ENCODE measurements around the gene PIK3R6. TPM values are rescaled to one million over a fixed set of nuclear protein-coding genes. Genes with fewer than 3 reads are reported as not detected.

PIK3R6 gene
- total RNA-seq, 1 experiment from 2014 or later: not detected

GRCh38 chr17:8782176-8782575, 85.3 kb downstream of the PIK3R6 start:
- ChIA-PET CTCF (no interaction called here), POLR2A (no interaction called here)
- Histone ChIP-seq H3K4me1 (no peaks in the 10 kb centered on the region), H3K36me3 (ENCODE audit: control insufficient read depth, insufficient read depth, low read length) (no peaks in the 10 kb centered on the region), H3K27me3 (replicated peaks; ENCODE audit: control insufficient read depth, insufficient read depth, low read length) (no peaks in the 10 kb centered on the region), H3K9me3 (no peaks in the 10 kb centered on the region), H3K4me3 (ENCODE audit: low read depth, low read length) (no peak overlapping the region)
- H3K4me3 Mint-ChIP-seq (ENCODE audit: unreplicated experiment): no peak overlapping the region
- H3K9me3 Mint-ChIP-seq (ENCODE audit: unreplicated experiment): no peaks in the 10 kb centered on the region
- H3K27ac Mint-ChIP-seq (ENCODE audit: unreplicated experiment): no peak overlapping the region
- no peaks in the 10 kb centered on the region for H3K36me3 Mint-ChIP-seq (ENCODE audit: insufficient read depth, unreplicated experiment)
- DNase-seq: no peak
- TF ChIP-seq CTCF (IDR thresholded peaks at IDR 0.05; ENCODE audit: insufficient read depth in 1 of 2, low read depth in 1 of 2, low read length in 1 of 2, severe bottlenecking in 1 of 2, unreplicated experiment in 1 of 2): no peak
- H3K27me3 Mint-ChIP-seq (ENCODE audit: insufficient read depth, unreplicated experiment): no peaks in the 10 kb centered on the region
- no peaks in the 10 kb centered on the region for H3K4me1 Mint-ChIP-seq (ENCODE audit: low read depth, unreplicated experiment)
- no TSS peak for BruUV-seq (replicated peaks)
- intact Hi-C loops (cut with micrococcal nuclease; ENCODE audit: unreplicated experiment): no loop called here

GRCh38 chr17:8781776-8782175, 85.7 kb downstream of the PIK3R6 start:
- ChIA-PET POLR2A (no interaction called here), CTCF (no interaction called here)
- no peak for TF ChIP-seq CTCF (IDR thresholded peaks at IDR 0.05; ENCODE audit: insufficient read depth in 1 of 2, low read depth in 1 of 2, low read length in 1 of 2, severe bottlenecking in 1 of 2, unreplicated experiment in 1 of 2)
- H3K27me3 Mint-ChIP-seq (ENCODE audit: insufficient read depth, unreplicated experiment): no peaks in the 10 kb centered on the region
- intact Hi-C loops (cut with micrococcal nuclease; ENCODE audit: unreplicated experiment): no loop called here
- H3K9me3 ChIP-seq: no peaks in the 10 kb centered on the region
- H3K27ac Mint-ChIP-seq (ENCODE audit: unreplicated experiment): no peak overlapping the region
- no peak for DNase-seq
- no peaks in the 10 kb centered on the region for H3K9me3 Mint-ChIP-seq (ENCODE audit: unreplicated experiment)
- no peak overlapping the region for H3K4me3 ChIP-seq (ENCODE audit: low read depth, low read length)
- H3K4me1 ChIP-seq: no peaks in the 10 kb centered on the region
- BruUV-seq (replicated peaks): no TSS peak
- no peaks in the 10 kb centered on the region for H3K4me1 Mint-ChIP-seq (ENCODE audit: low read depth, unreplicated experiment)
- H3K36me3 Mint-ChIP-seq (ENCODE audit: insufficient read depth, unreplicated experiment): no peaks in the 10 kb centered on the region
- no peaks in the 10 kb centered on the region for H3K27me3 ChIP-seq (replicated peaks; ENCODE audit: control insufficient read depth, insufficient read depth, low read length)
- H3K4me3 Mint-ChIP-seq (ENCODE audit: unreplicated experiment): no peak overlapping the region
- H3K36me3 ChIP-seq (ENCODE audit: control insufficient read depth, insufficient read depth, low read length): no peaks in the 10 kb centered on the region

GRCh38 chr17:8776881-8777280, 90.6 kb downstream of the PIK3R6 start:
- intact Hi-C loops (cut with micrococcal nuclease; ENCODE audit: unreplicated experiment): no loop called here
- POLR2A ChIA-PET: no interaction called here
- Histone ChIP-seq H3K36me3 (ENCODE audit: control insufficient read depth, insufficient read depth, low read length) (no peaks in the 10 kb centered on the region), H3K4me3 (ENCODE audit: low read depth, low read length) (no peak overlapping the region), H3K9me3 (no peaks in the 10 kb centered on the region), H3K4me1 (no peaks in the 10 kb centered on the region), H3K27me3 (replicated peaks; ENCODE audit: control insufficient read depth, insufficient read depth, low read length) (no peaks in the 10 kb centered on the region)
- no peak for DNase-seq
- no peaks in the 10 kb centered on the region for H3K4me1 Mint-ChIP-seq (ENCODE audit: low read depth, unreplicated experiment)
- no TSS peak for BruUV-seq (replicated peaks)
- H3K4me3 Mint-ChIP-seq (ENCODE audit: unreplicated experiment): no peak overlapping the region
- TF ChIP-seq CTCF (IDR thresholded peaks at IDR 0.05; ENCODE audit: insufficient read depth in 1 of 2, low read depth in 1 of 2, low read length in 1 of 2, severe bottlenecking in 1 of 2, unreplicated experiment in 1 of 2): no peak
- H3K27me3 Mint-ChIP-seq (ENCODE audit: insufficient read depth, unreplicated experiment): no peaks in the 10 kb centered on the region
- H3K36me3 Mint-ChIP-seq (ENCODE audit: insufficient read depth, unreplicated experiment): no peaks in the 10 kb centered on the region
- CTCF ChIA-PET: no interaction called here
- no peak overlapping the region for H3K27ac Mint-ChIP-seq (ENCODE audit: unreplicated experiment)
- H3K9me3 Mint-ChIP-seq (ENCODE audit: unreplicated experiment): no peaks in the 10 kb centered on the region
